PC-9 (cell line): Measurements from ENCODE around the gene JPH2. TPM values are rescaled to one million over a fixed set of nuclear protein-coding genes. Genes with fewer than 3 reads are reported as not detected.
"Not testable (repeated sequence)": the region's sequence is repeated elsewhere in the genome, so short reads cannot be mapped to it uniquely, and the experiment has no call there.

Experiments used
- BruUV-seq: library from RNA; stranded (reverse); fragments of 400-500 nt; replicated peaks from 2 replicates; lab custom pipeline; 2021; lab: Mats Ljungman, UMichigan
- CTCF ChIA-PET: fragments of 300-600 bp; sonication (Branson Sonifier 250); formaldehyde crosslinking; loops from one replicate; lab custom pipeline; 2022; ENCODE audit warnings: antibody characterized with exemption; lab: Charles Lee
- POLR2A ChIA-PET: fragments of 300-600 bp; sonication (Branson Sonifier 250); formaldehyde crosslinking; loops from one replicate; lab custom pipeline; 2022; ENCODE audit warnings: antibody characterized with exemption; ENCODE audit not compliant: unreplicated experiment; lab: Charles Lee
- DNase-seq, 2 experiments: peaks; one replicate each; pipeline versions ENCODE4 v3.0.0 to v3.0.0-alpha.2; 2015 to 2022; ENCODE audit warnings: mixed read lengths in 1 of 2
- H2AFZ ChIP-seq: fragments of 200-600 bp; sonication (generic); 2 replicates; pipeline ENCODE4 v1.8.1; 2017; ENCODE audit warnings: antibody characterized with exemption
- H3F3A ChIP-seq: fragments of 200-600 bp; sonication (generic); 2 replicates; pipeline ENCODE4 v1.8.1; 2017; ENCODE audit warnings: antibody characterized with exemption, mild to moderate bottlenecking, low read depth; ENCODE audit not compliant: insufficient read depth
- H3K27ac ChIP-seq: fragments of 200-600 bp; sonication (generic); 2 replicates; pipeline ENCODE4 v1.6.1; 2016; ENCODE audit warnings: mixed run types
- H3K27me3 ChIP-seq: fragments of 200-600 bp; sonication (generic); 2 replicates; pipeline ENCODE4 v1.6.1; 2016; ENCODE audit warnings: low read depth, mixed run types; ENCODE audit not compliant: insufficient read depth
- H3K36me3 ChIP-seq: fragments of 200-600 bp; sonication (generic); 2 replicates; pipeline ENCODE4 v1.6.1; 2016; ENCODE audit warnings: low read depth, mixed run types
- H3K4me1 ChIP-seq: fragments of 200-600 bp; sonication (generic); replicated peaks from 2 replicates; pipeline ENCODE4 v1.6.1; 2016; ENCODE audit warnings: mixed run types; ENCODE audit not compliant: insufficient read depth
- H3K4me2 ChIP-seq: fragments of 200-600 bp; sonication (generic); 2 replicates; pipeline ENCODE4 v1.6.1; 2017; ENCODE audit warnings: mixed run types
- H3K4me3 ChIP-seq: fragments of 200-600 bp; sonication (generic); 2 replicates; pipeline ENCODE4 v1.6.1; 2016; ENCODE audit warnings: mixed run types
- H3K79me2 ChIP-seq: fragments of 200-600 bp; sonication (generic); 2 replicates; pipeline ENCODE4 v1.6.1; 2017; ENCODE audit warnings: low read depth, mixed run types
- H3K9me2 ChIP-seq: fragments of 200-600 bp; sonication (generic); 2 replicates; pipeline ENCODE4 v1.8.1; 2017; ENCODE audit warnings: mild to moderate bottlenecking; ENCODE audit not compliant: insufficient read depth
- H3K9me3 ChIP-seq: fragments of 200-600 bp; sonication (generic); 2 replicates; pipeline ENCODE4 v1.8.1; 2016; ENCODE audit warnings: low read depth; ENCODE audit not compliant: insufficient read depth
- H4K20me1 ChIP-seq: fragments of 200-600 bp; sonication (generic); 2 replicates; pipeline ENCODE4 v1.8.1; 2017; ENCODE audit not compliant: insufficient read depth
- EZH2 ChIP-seq: fragments of 200-600 bp; sonication (generic); IDR thresholded peaks from 2 replicates; pipeline ENCODE4 v1.8.0; 2017; ENCODE audit warnings: antibody characterized with exemption, low read depth
- intact Hi-C: fragments of 100-400 bp; cut with micrococcal nuclease; formaldehyde crosslinking; loops from one replicate; pipeline ENCODE4 v1.10.0; 2022; ENCODE audit not compliant: unreplicated experiment
- total RNA-seq: library from RNA; stranded (reverse); gene quantifications from 2 replicates; pipeline ENCODE4 v1.2.3, GENCODE V29; 2021
- TF ChIP-seq, protein P1 (sequence below): fragments of 200-600 bp; sonication (generic); conservative IDR thresholded peaks from 2 replicates; pipeline ENCODE4 v1.6.1; 2017; ENCODE audit warnings: mixed run types, antibody characterized with exemption, mild to moderate bottlenecking, moderate library complexity

The JPH2 gene
- total RNA-seq, 1 experiment from 2014 or later: 41.1 TPM

DNA sequence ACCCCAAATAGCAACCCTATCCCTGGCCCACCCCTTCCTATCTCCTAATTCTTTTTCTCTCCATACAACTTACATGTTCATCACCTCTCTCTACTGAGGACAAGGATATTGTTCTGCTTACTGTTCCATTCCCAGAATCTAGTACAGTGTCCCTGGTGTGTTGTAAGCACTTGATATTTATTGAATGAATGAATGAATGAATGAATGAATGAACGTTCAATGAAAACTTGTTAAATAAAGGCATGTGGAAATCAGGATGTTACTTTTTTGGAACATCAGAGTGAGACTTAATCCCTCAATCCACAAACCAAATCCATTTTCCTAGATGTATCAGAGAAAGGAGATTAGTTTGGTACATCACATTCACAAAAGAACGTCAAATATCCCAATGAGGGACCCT, 6.8 kb upstream of the JPH2 start:
- Histone ChIP-seq H3K4me1 (peaks cover 16% of the 10 kb centered on the region), H2AFZ (no peak overlapping the region), H3K4me3 (no peak overlapping the region), H3K27me3 (no peaks in the 10 kb centered on the region), H4K20me1 (0 out of 2 replicates have a peak, but pooled peaks cover 7% of the 10 kb centered on the region), H3K36me3 (peaks cover 25% of the 10 kb centered on the region), H3K4me2 (no peak overlapping the region), H3K9me3 (no peaks in the 10 kb centered on the region), H3K79me2 (peaks cover 2% of the 10 kb centered on the region; the same call in 1 of the 2 replicates), H3K27ac (no peak overlapping the region), H3F3A (peaks cover 52% of the 10 kb centered on the region), H3K9me2 (no peaks in the 10 kb centered on the region)
- DNase-seq: no peak
- TF ChIP-seq, protein P1, sequence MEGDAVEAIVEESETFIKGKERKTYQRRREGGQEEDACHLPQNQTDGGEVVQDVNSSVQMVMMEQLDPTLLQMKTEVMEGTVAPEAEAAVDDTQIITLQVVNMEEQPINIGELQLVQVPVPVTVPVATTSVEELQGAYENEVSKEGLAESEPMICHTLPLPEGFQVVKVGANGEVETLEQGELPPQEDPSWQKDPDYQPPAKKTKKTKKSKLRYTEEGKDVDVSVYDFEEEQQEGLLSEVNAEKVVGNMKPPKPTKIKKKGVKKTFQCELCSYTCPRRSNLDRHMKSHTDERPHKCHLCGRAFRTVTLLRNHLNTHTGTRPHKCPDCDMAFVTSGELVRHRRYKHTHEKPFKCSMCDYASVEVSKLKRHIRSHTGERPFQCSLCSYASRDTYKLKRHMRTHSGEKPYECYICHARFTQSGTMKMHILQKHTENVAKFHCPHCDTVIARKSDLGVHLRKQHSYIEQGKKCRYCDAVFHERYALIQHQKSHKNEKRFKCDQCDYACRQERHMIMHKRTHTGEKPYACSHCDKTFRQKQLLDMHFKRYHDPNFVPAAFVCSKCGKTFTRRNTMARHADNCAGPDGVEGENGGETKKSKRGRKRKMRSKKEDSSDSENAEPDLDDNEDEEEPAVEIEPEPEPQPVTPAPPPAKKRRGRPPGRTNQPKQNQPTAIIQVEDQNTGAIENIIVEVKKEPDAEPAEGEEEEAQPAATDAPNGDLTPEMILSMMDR: no peak
- no peak for TF ChIP-seq EZH2
- POLR2A ChIA-PET: no interaction called here
- BruUV-seq: no TSS peak
- CTCF ChIA-PET: no interaction called here
- intact Hi-C loops: loop anchor here (10.0 kb wide), 1 partner anchor 659 kb away; no protein-coding TSS in a partner anchor

DNA sequence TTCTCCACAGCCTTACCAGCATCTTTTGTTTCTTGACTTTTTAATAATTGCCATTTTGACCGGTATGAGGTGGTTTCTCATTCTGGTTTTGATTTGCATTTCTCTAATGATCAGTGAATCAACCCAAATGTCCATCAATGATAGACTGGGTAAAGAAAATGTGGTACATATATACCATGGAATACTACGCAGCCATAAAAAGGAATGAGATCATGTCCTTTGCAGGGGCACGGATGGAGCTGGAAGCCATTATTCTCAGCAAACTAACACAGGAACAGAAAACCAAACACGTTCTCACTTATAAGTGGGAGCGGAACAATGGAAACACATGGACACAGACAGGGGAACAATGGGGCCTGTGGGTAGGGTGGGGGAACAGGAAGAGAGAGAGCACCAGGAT, 4.7 kb upstream of the JPH2 start:
- H3K27ac ChIP-seq, H3K36me3 ChIP-seq, BruUV-seq, H3K4me3 ChIP-seq, H2AFZ ChIP-seq, H3K79me2 ChIP-seq, H3K27me3 ChIP-seq, H3K4me2 ChIP-seq, H3K9me3 ChIP-seq, H3K9me2 ChIP-seq, H4K20me1 ChIP-seq, DNase-seq: not testable (repeated sequence)
- POLR2A ChIA-PET: interaction anchor here (0.7 kb wide), 1 partner anchor 19 kb away, joined by 4 read pairs; the partner anchor contains the start of gene OSER1
- intact Hi-C loops: loop anchor here (10.0 kb wide), 1 partner anchor 657 kb away; no protein-coding TSS in a partner anchor
- CTCF ChIA-PET: interaction anchor here (4.8 kb wide), 1 partner anchor 74 kb away, joined by 61 read pairs; no protein-coding TSS in a partner anchor
- H3F3A ChIP-seq: peaks cover 58% of the 10 kb centered on the region
- H3K4me1 ChIP-seq: peaks cover 29% of the 10 kb centered on the region

DNA sequence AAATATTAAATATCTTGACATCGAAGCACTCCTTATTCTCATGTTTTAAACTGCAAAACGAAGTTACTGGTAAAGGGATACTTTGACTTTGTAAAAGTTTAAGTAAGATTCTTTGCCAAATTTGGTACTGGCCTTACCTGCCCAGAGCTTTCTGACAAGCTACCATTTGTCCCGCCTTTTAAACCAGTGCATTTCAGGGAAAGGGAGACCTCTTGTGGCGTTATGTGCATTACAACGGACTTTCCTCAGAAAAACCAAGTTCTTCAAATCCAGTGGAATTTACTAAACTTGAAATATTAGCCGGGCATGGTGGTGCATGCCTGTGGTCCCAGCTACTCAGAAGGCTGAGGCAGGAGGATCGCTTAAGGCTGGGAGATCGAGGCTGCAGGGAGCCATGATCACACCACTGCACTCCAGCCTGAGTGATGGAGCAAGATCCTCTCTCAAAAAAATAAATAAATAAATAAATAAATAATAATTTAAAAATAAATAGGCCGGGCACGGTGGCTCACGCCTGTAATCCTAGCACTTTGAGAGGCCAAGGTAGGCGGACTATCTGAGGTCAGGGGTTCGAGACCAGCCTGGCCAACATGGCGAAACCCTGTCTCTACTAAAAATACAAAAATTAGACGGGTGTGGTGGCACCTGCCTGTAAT, 3.3 kb upstream of the JPH2 start:
- not testable (repeated sequence) for H3K27me3 ChIP-seq, BruUV-seq, H2AFZ ChIP-seq, H3K4me3 ChIP-seq, H4K20me1 ChIP-seq, H3K36me3 ChIP-seq, H3K9me2 ChIP-seq, H3K9me3 ChIP-seq, H3K27ac ChIP-seq
- TF ChIP-seq, protein P1: peak; percentile 92
- ChIA-PET POLR2A (interaction anchor here (0.6 to 1.6 kb wide), 4 partner anchors 18 to 133 kb away, joined by 4 to 20 read pairs (median 10); no protein-coding TSS in a partner anchor), CTCF (interaction anchor here (0.5 to 4.8 kb wide), 16 partner anchors 13 to 740 kb away, joined by 3 to 61 read pairs (median 4); no protein-coding TSS in a partner anchor)
- peak; percentile 73 to 79 for DNase-seq
- intact Hi-C loops: loop anchor here (1.0 to 10.0 kb wide), 4 partner anchors 74 to 656 kb away; no protein-coding TSS in a partner anchor
- Histone ChIP-seq H3F3A (peaks cover 60% of the 10 kb centered on the region), H3K4me2 (peak overlapping the region; percentile 15; the same call in 1 of the 2 replicates), H3K79me2 (peaks cover 15% of the 10 kb centered on the region), H3K4me1 (peaks cover 38% of the 10 kb centered on the region)
